PFSK-1 (cell line): ENCODE measurements around the gene ANO6.

Experiments
- FOXP2 ChIP-seq: optimal IDR thresholded peaks from 2 replicates; pipeline ENCODE3; 2011; ENCODE audit warnings: borderline replicate concordance, control low read depth, inconsistent platforms; ENCODE audit not compliant: insufficient read depth; ENCODE audit errors: extremely low read length, extremely low read depth
- POLR2AphosphoS5 ChIP-seq: IDR thresholded peaks from 2 replicates; pipeline ENCODE4 v1.6.1; 2012; ENCODE audit warnings: low read depth, mild to moderate bottlenecking, control low read depth, low read length, moderate library complexity
- SIN3A ChIP-seq: IDR thresholded peaks from 2 replicates; pipeline ENCODE4 v1.6.1; 2012; ENCODE audit warnings: mild to moderate bottlenecking, low read length, moderate library complexity, borderline replicate concordance; ENCODE audit not compliant: insufficient read depth
- TAF1 ChIP-seq: IDR thresholded peaks from 2 replicates; pipeline ENCODE4 v1.6.1; 2012; ENCODE audit warnings: low read length, control low read depth, borderline replicate concordance; ENCODE audit not compliant: insufficient read depth
- TF ChIP-seq, protein P1 (sequence below), 2 experiments: IDR thresholded peaks; 2 replicates each; pipeline versions ENCODE4 v1.6.1 to v1.8.0; 2011 to 2012; ENCODE audit warnings: low read depth in 2 of 2, low read length in 2 of 2, control low read depth in 1 of 2, inconsistent platforms in 1 of 2, mild to moderate bottlenecking in 1 of 2, moderate library complexity in 1 of 2; ENCODE audit not compliant: insufficient read depth in 1 of 2

The ANO6 gene

DNA sequence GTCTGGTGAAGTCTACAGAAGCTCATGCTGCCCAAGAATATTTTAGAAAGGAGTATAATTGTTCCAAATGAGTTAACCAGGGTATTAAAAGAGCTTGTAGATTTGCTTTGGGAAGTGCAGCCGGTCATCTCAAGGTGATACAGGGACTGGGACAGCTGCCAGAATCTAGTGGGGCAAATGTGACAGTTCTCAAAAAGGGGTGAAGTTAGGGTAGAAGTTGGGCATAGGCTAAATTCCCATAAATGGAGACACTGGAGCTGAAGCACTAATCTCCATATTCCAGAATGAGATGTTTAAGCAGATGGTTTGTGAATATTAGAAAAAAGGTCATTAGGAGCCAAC, 94.7 kb downstream of the ANO6 start:
- no peak for TF ChIP-seq TAF1
- TF ChIP-seq, protein P1, sequence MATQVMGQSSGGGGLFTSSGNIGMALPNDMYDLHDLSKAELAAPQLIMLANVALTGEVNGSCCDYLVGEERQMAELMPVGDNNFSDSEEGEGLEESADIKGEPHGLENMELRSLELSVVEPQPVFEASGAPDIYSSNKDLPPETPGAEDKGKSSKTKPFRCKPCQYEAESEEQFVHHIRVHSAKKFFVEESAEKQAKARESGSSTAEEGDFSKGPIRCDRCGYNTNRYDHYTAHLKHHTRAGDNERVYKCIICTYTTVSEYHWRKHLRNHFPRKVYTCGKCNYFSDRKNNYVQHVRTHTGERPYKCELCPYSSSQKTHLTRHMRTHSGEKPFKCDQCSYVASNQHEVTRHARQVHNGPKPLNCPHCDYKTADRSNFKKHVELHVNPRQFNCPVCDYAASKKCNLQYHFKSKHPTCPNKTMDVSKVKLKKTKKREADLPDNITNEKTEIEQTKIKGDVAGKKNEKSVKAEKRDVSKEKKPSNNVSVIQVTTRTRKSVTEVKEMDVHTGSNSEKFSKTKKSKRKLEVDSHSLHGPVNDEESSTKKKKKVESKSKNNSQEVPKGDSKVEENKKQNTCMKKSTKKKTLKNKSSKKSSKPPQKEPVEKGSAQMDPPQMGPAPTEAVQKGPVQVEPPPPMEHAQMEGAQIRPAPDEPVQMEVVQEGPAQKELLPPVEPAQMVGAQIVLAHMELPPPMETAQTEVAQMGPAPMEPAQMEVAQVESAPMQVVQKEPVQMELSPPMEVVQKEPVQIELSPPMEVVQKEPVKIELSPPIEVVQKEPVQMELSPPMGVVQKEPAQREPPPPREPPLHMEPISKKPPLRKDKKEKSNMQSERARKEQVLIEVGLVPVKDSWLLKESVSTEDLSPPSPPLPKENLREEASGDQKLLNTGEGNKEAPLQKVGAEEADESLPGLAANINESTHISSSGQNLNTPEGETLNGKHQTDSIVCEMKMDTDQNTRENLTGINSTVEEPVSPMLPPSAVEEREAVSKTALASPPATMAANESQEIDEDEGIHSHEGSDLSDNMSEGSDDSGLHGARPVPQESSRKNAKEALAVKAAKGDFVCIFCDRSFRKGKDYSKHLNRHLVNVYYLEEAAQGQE (IDR thresholded peaks at IDR 0.05; ENCODE audit: insufficient read depth in 1 of 2, low read depth in 2 of 2, low read length in 2 of 2) = no peak
- TF ChIP-seq POLR2AphosphoS5 = no peak
- no peak for TF ChIP-seq FOXP2
- TF ChIP-seq SIN3A = no peak

DNA sequence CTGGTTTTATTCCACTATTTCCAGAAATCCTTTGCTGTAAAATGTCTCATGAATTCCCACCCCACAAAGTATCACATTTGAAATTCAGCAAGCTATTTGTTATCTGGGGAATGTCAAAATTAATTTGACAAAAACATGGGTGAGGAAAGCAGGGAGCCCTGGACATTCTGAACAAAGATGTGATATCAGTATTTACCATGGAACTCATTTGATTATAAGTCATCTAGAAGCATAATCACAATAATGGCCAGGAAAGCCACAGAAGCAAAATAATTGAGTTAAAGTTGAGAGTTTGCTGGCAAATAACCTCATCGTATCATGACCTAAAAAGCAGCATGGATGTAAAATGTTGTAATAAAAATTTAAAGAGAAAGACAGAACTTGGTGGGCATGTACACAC, 96.1 kb downstream of the ANO6 start:
- TF ChIP-seq TAF1 (no peak), POLR2AphosphoS5 (no peak), SIN3A (no peak)
- TF ChIP-seq, protein P1 (IDR thresholded peaks at IDR 0.05; ENCODE audit: insufficient read depth in 1 of 2, low read depth in 2 of 2, low read length in 2 of 2) = no peak

DNA sequence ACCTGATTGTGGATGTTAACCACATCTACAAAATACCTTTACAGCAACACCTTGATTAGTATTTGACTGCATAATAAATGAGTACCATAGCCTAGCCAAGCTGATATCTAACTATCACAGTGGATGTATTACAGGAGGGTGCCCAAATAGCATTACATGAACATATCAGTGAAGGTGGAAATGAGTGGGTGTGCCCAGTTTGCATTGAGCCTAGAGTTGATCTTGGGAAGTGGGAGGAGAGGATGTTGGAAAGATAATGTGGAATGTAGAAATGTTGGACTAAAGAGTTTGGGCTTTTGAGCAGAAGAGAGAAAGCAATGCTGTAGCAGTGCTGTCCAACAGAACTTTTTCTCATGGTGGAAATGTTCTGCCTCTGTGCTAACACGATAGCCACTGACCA, 98.9 kb downstream of the ANO6 start:
- no peak for TF ChIP-seq POLR2AphosphoS5
- TF ChIP-seq SIN3A = no peak
- TF ChIP-seq FOXP2 = no peak
- TF ChIP-seq, protein P1 (IDR thresholded peaks at IDR 0.05; ENCODE audit: insufficient read depth in 1 of 2, low read depth in 2 of 2, low read length in 2 of 2) = no peak
- TF ChIP-seq TAF1 = no peak

DNA sequence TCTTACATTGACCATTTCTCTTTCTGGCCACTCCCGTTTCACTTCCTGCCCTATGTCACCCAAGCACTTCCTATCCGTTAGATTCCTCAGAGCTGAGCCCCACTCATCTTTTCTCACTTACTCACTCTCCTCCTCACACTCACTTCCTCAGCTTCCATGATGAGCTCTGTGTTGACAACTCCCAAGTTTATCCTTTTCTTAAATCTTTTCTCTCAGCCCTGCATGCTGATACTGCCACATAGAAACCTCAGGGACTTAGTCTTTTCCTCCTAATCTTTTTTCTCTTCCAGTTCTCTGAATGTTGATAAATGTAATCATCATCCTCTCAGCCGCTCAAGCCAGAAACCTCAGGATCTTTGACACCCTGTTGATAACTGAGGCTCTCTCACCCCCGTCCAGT, 99.6 kb downstream of the ANO6 start:
- no peak for TF ChIP-seq POLR2AphosphoS5
- TF ChIP-seq SIN3A = no peak
- TF ChIP-seq, protein P1 (IDR thresholded peaks at IDR 0.05; ENCODE audit: insufficient read depth in 1 of 2, low read depth in 2 of 2, low read length in 2 of 2) = no peak
- no peak for TF ChIP-seq FOXP2
- TF ChIP-seq TAF1 = no peak

DNA sequence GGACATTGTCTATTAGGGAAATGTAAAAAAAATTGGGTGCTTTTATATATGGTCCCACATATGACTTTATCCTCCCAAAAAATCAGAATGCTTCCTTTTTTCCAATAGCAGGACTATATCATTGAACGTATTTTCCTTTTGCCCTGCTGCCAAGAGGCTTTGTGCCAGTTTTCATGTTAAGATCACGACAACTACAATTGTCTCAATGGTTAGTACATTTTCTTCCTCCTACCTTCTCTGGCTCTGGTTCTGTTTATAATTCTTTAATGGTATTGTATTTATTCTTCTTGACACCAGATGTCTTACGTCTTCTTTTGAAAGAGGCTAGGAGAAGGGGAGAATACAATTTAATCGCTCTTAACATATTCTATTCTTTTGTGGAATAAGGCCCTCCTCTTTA, 106.9 kb downstream of the ANO6 start:
- TF ChIP-seq FOXP2 = no peak
- TF ChIP-seq, protein P1 (IDR thresholded peaks at IDR 0.05; ENCODE audit: insufficient read depth in 1 of 2, low read depth in 2 of 2, low read length in 2 of 2) = no peak
- TF ChIP-seq TAF1 = no peak
- no peak for TF ChIP-seq SIN3A
- TF ChIP-seq POLR2AphosphoS5 = no peak
